T1000 (cell line): ENCODE measurements around the gene SLC25A22.

ENCODE experiments used
- DNase-seq: peaks from one replicate; lab custom pipeline; 2025; ENCODE audit warnings: mixed read lengths; lab: John Stamatoyannopoulos, UW

Gene SLC25A22

DNA sequence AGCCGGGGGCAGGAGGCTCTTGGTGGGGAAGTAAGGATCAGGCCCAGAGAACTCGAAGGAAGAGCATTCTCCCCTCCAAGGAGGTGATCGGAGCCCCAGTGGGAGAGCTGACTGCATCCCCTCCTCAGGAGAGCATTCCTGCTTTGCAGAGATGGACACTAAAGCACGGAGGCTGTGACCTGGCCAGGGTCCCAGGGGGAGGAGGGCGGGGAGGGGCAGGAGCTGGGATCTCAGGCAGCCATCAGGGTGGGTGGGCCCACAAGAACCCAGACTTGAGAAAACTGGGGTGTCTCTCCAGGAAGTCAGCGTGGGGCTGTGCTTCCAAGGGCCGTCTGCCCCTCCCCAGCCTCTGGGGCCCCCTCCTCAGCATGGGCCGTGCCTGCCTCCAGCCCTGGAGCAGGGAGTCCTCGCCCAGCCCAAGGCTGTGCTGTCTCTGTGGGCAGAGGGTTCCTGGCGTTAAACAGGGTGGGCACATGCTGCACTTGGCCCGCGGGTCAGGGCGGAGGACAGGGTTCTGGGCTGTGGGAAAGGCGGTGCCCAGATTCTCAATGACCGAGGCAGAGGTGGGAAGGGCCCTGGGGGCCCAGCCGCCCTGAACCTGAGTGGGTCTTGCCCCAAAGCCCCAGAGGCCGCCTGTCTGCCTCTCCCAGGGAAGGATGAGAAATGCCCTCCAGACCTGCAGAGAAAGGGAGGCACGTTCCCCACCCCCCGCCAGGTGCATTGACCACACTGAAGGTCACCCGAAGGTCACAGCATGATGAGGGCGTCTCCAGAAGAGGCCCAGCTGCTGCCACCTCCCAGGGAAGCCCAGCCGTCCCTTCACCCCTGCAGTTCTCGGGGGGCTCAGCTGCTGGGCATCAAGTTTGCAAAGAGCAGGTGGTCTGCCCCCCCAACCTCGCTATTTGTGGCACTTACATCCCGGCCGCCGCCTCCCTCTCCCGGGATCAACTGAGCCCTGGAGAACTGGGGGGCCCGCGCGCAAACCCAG lies 8.8 kb downstream of the SLC25A22 start:
- no peak for DNase-seq

DNA sequence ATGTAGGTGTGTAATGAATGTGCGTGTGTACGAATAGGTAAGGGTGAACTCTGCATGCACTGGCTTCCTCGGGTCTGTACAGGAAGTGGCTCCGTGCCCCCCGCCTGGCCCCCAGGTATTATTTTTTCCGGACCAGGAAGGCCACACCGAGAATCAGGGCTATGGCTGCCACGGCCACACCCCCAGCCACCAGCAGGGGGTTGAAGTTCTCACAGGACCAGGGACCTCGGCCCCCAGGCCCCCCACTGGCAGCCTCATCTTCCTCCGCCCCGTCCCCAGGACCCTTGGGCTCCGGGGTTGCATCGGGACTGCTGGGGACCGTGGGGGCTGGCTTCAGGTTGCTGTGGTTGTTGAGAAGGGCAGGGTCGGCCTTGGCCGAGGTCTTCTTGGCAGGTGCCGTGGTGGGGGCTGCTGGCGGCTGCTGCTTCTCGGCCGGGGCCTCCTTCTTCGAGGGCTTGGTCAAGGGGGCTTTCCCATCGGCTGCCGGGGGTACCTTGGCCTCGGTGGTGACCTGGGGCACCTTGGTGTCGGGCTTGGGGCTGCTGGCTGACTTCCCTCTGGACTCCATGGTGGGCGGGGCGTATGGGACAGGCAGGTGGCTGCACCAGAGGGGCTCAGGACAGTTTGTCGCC lies 10.0 kb downstream of the SLC25A22 start:
- no peak for DNase-seq

DNA sequence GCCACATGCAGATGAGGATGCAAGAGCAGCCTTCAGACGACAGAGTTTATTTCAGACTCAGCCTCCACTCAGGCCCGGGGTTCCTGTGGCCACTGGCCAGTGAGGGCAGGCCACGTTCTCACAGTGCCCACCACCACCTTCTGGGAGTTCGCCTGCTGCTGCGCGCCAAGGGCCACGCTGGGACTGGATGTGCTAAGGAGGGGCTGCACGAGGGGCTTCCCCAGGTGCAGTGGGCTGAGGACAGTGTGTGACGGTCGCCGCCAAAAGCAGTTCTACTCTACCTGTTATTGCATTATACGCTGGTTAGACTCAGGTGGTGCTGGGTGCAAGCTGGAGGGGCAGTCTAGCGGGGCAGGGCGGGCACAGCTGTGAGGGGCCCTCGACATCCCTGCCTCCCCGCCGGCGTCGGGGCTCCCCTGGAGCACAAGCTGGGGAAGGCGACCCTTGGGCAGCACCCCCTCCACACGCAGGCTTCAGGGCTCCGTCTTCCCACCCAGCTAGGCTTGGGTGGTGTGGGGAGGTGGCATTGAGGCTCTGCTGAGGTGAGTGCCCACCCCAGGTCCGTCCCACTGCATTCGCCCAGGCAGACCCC lies 10.9 kb downstream of the SLC25A22 start:
- no peak for DNase-seq

DNA sequence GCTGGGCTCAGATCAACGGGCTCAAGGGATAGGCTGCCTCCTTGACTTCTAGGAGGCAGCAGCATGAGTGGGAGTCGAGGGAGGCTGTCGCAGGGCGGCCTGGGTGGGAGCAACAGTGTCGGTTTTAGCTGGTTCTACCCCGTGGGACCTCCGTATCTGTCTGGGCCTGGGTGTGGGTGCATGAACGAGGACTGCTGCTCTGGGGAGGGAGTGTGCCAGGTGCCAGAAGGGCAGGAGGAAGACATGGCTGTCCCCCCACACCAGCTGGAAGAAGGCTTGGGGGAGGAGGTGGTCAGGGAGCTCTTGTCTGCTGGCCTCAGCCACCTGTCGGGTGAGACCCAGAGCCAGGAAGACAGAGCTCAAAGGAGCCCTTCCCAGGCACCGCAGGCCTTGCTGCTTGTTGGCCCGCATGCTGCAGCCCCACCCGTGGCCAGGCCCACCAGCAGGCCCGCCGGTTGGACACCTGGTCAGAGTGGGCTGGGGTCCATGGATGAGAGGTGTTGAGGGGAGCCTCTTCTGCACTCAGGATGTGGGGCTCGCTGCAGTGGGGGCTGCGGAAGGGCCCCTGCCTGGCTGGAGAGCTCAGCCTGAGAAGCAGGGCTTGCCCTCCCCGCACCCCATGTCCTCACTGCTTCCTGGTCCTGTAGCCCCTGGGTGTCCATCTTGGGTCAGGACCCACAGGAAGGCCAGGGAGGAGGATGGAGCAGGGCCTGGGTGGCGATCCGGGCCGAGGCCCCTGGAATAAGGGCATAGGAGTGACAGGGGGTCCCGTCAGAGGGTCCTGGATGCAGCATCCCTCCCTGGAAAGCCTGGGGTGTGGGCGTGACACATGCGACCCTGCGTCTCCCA lies 11.6 kb downstream of the SLC25A22 start:
- DNase-seq, result no peak

DNA sequence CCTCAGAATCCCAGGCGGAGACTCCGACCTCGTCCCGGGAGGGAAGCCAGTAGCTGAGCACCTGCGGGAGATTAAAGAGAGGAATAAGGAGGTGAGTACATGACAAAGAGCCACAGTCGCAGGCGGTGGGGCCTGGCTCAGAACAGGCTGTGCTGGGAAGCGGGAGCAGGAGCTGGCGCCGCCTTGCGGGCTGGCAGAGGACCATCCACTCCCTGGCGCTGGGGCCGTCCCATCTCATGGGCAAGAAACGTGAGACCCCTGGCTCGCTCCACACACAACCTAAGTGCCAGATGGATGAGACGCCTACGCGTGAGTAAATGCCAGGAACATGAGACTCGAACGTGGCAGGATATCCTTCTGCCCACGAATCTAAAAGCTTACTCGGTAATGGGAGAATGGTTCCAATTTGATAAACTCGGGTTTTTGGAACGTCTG lies 14.5 kb downstream of the SLC25A22 start:
- no peak for DNase-seq

DNA sequence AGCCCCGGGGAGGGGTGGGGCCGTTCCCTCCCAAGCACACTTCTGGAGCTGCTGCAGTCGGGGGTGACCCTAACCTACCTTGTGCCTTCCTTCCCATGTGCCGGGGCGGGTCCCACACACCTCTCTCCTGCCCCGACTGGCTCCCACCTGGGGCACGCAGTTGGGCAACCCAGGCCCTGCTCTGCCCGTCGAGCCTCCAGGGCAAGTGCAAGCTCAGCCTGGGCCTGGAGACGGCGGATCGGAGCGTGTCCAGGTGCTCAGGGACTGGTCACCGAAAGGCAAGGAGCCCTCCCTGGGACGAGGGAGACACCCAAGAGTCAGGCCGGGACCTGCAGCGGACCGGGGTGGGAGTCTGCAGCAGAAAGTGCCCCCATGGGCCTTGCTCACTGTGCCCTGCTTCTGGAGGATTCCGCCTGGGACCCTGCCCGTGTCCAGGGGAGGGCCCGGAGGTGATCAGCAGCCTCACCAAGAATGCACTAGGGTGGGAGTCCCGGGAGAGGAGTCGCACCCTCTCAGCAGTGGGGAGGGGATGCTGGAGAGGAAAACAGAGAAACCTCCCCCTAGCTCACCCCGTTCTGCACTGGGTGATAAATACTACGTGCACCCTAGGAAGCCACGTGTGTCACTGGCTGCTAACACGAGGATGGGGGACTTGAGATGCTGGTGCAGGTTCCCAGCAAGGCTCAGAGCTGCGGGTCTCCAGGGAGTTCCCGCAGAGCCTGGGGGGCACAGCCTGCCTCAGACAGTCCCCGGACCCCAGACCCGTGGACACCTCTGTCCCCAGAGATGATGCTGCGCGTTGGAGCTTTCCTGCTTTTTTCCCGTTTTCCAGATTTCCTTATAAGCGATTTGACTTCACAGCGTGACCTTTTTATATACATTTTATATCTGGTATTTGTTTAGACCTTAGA lies 15.6 kb downstream of the SLC25A22 start:
- DNase-seq, result no peak

DNA sequence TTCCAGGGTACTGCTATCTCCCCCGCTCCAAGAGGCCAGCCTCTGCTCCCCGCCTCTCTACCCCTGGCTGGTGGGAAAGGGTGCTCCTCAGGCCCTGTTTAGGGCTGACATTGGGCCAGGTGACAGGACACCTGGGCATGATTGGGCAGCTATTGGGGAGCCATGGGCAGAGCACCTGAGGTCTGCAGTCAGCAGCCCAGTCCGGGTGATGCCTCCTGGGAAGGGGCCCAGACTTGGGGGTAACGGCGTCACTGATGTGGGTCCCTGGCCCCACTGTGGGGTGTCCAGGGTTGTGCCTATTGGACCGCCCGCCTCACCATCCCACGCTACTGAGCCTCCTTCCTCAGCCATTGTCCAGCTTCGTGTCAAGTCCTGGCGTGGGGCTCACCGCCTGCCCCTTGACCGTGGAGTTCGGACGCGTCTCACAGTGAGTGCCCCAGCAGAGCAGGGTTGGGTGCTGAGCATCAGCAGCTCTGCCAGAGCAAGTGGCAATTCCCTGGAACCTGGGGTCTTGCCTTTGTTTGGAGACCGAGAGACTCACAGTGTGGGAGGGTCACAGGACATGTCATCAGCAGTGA lies 18.0 kb downstream of the SLC25A22 start:
- DNase-seq, result no peak

DNA sequence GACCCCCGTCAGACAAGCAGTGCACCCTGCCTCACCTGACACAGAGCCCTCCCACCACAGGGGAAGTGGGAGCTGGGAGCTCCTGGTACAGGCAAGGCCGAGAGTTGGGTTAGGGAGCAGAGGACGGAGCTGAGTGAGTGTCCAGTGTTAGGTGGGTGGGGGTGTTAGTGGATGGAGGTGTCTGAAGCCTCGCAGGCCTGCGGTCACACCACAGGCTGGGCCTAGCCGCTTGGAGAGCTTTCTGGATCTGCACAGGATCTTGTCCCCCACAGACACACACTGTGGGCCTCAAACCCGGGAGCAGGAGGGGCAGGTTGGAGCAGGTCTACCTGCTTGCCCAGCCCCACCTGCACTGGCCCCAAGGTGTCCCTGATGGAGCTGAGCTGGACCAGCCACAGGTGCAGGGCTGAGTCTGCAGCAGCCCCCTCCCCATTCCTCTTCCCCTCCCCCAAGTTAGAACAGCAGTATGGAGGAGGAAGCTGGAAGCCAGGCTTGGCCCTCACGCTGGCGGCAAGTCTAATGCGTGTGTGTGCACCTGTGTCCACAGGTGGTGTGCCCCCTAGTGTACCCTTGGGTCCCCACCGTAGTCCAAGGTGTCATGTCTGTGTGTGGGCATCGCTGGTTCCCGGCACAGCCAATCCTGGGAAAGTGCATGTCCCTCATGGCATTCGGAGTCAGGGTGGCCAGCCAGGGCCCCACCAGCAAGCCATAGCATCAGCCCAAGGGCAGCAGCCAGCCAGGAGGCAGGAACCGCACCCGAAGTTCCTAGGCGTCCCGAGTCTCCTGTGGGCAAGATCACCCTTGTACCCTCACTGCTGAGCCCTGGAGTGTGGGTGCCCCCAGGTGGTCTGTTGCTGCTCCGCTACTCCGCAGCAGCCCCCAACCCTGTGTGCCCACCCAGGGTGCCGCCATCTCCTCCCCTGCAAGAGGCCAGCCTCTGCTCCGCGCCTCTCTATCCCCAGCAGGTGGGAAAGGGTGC lies 18.8 kb downstream of the SLC25A22 start:
- no peak for DNase-seq

DNA sequence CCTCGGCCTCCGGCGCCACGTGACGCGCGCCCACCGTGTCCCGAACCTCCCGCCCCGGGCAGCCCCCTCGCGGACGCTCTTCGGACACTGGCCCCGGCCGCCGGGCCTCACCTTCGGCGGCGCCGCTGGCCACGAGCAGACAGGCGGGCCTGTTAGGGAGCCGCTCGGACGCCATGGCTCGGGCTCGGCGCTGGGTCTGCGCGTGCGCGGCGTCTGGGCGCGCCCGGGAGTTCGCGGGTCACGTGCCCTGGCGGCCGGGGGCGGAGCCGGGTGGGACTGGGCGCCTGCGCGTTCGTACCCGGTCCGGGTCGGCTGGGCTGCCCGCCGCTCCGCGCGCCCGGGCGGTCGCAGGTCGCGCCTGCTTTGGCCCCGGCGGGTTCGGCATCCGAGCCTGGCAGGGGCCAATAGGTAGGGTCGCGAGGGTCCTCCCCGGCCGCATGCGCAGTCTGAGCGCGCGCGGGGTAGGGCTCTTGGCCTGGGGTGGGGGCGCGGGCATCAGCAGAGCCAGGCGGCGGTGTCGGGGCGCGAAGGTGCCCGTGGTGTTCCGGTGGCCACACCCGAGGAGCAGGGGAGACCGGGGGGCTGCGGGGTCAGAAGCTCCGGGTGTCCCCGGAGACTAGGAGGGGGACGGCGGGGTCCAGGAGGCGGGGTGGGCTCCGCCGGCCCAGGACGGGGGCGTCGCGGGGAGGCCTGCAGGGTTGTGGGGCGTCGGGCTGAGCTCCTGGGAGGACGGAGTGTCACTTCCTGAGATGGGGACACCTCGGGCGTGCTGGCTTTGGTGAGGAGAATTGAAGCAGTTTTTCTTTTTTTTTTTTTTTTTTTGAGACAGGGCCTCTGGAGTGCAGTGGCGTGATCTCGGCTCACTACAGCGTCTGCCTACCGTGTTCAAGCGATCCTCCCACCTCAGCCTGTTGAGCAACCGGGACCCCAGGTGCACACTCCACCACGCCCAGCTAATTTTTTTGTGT lies 20.5 kb downstream of the SLC25A22 start, which contains the start of gene GATD1:
TSS of gene GATD1 (minus strand) at position 200 of the 968 bp plus-strand sequence. CDS start at position 175, 25 bp downstream.
- peak; percentile 64 for DNase-seq

DNA sequence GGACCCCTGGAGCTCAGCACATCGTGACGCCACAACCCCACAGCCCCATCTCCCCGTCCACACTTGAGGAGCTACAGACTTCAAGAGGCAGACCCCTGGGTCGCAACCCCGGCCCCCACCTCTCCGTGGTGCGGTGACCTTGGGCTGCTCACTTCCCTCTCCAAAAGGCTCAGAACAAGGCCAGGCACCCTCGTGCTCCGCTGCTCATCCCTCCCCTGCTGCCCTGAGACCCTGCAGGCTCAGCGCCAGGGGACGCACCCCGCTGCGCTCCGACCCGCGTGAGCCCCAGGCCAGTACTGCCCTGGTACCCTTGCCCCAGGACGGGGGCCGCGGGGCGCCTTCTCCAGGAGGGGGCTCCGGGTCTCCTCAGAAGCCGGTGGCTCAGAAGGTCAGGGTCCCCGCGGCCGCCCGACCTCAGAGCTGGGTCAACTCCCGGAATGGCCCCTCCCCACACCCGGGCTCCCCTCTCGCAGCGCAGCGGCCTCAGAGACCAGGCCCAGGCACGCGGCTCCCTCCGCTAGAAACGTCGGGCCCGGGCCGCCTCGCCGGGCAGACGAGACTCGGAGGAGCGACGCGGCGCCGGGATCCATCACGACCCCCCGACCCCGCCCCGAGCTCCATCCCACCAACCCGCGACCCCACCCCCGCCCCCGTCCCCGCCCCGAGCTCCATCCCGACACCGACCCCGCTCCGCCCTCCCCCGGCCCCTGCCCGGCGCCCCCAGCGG lies 21.4 kb downstream of the SLC25A22 start:
- no peak for DNase-seq

DNA sequence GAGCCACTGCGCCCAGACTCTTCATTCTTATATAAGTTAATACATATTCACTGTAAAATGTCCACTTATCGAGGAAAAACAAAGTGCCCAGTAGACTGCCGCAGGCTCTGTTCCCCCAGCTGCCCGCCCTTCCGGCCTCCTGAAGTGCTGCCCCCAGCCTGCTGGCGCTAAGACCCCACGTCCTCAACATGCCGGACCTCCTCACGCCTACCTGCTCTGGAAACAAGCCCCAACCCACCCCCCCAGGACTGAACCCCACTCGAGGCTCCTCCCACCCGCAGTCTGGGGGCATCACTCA lies 21.9 kb downstream of the SLC25A22 start:
- no peak for DNase-seq

DNA sequence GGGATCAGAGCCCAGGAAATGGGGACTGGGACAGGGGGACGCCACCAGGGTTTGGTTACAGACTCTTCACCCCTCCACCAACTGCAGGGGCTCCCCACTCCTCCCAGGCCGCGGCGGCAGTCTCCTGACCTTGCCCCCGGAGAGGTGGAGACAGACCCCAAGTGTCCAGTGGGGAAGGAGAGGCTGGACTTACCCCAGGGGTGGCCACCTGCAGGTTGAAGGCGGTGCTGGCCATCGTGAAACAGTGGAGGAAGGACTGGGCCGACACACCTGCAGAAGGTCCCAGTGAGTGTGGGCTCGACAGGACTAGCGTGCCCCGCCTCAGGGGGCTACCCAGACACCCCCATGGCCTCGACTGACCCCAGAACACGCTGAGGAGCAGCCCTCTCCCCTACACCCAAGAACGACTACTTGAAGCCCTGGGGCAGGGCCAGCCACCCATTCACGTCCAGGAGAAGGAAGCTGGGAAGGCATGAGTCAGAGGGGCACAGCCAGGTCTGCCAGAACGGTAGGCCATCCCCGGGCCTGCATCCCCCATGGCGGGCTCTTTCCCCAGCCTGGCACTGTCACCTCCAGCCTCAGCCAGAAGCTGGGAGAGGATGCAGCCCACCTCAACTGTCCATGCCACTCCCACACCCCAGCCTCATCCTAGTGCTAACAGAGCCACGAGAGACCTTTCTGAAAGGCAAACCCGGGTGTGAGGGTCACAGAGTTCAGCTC lies 23.0 kb downstream of the SLC25A22 start:
- no peak for DNase-seq

DNA sequence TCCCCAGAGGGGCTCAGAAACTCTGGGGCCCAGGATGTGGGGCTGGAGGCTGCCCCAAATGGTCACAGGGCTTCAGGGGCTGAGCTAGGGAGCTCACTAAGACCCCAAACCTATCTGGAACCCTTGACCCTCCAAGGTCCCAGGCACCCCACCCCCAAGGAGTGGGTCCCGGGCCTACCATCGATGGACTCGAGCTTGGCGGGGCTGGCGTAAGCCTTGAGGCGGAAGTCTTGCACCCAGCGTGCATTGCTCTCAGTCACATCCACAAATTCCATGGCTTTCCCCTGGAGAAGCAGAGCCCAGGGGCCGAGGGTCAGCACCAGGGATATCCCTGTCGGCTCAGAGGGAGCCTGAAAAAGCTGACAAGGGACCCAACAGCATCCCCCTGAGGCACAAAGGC lies 24.3 kb downstream of the SLC25A22 start:
- DNase-seq, result no peak

DNA sequence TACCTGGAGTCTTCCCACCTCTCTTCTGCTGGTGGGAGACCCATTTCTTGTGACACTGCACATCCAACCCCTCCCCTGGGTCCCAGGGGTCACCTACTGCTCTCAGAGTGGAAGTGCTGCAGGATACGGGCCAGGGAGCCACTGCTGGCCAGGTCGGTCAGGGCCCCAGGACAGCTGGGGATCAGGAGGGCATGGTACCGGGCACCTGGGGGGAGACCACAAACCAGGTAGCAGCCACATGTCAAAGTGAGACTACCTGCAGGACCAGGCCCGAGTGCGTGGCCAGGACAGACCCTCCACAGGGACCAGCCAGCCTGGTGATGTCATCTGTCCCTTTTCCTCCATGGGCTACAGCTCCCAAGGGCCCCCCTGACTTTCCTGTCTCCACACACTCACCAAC lies 24.7 kb downstream of the SLC25A22 start:
- DNase-seq, result no peak

DNA sequence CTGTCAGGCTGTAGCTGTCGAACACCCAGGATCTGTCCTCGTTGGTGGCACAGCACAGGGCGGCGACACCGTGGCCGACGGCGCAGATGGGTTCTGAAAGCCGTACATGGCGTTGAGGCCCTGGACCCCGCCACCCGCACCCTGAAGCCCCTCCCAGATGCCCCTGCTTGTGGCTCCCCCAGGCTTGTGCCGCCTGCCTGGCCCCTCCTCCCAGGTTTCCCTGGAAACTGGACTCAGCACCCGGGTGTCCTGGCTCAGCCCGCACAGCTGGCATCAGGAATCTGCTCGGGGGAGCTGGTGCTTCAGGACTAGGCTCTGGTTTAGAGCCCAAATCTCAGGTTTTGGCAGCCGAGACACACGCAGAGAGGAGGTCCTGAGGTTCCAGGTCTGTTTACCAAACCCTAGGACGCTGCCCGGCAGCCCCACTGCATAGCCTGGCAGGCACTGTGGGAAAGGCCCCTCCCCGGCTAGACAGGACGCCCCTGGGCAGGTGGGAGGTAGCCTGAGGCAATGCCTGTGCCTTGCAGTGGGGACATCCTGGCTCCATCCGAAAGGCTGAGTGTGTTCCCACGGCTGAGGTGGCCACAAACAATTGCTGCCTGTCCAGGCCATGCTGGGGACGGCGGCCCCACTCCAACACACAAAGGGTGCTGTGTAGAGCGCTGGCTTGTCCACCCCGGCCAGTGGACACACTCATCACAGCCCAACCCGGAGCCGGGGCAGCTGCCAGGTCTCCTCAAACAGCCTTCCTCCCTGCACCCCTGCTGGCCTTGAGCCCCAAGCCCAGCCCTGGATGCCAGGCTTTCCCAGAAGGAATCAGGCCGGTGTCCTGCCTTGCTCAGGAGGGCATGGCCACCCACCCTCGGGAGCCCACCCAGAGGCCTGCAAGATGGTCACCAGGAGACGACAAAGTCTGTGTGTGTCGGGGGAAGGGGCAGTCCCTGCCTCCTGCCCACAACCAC lies 25.4 kb downstream of the SLC25A22 start:
- DNase-seq, result no peak
